GM23338 (cell line): Measurements from ENCODE around the gene ITIH4. TPM values are rescaled to one million over a fixed set of nuclear protein-coding genes. Genes with fewer than 3 reads are reported as not detected.

Experiments
- ATAC-seq: fragments of 200-7000 bp; cut with Tn5 transposase; 3 replicates; pipeline ENCODE4 v1.9.1; 2020
- DNase-seq: peaks from one replicate; pipeline ENCODE4 v3.0.0-alpha.2; 2015; ENCODE audit warnings: low spot score
- H2AFZ ChIP-seq: fragments of 200-600 bp; sonication (generic); 2 replicates; pipeline ENCODE4 v1.8.0; 2016; ENCODE audit warnings: antibody characterized with exemption, mild to moderate bottlenecking, moderate library complexity
- H3F3A ChIP-seq: fragments of 200-600 bp; sonication (generic); replicated peaks from 2 replicates; pipeline ENCODE4 v1.8.0; 2017; ENCODE audit warnings: antibody characterized with exemption, mixed run types, low read depth
- H3K27ac ChIP-seq: fragments of 200-600 bp; sonication (generic); 2 replicates; pipeline ENCODE4 v1.6.1; 2016; ENCODE audit warnings: low read depth
- H3K27me3 ChIP-seq: fragments of 200-600 bp; sonication (generic); 2 replicates; pipeline ENCODE4 v1.8.0; 2016; ENCODE audit warnings: mild to moderate bottlenecking, mixed run types, moderate library complexity; ENCODE audit not compliant: insufficient read depth
- H3K36me3 ChIP-seq: fragments of 200-600 bp; sonication (generic); 2 replicates; pipeline ENCODE4 v1.8.0; 2016; ENCODE audit warnings: mild to moderate bottlenecking; ENCODE audit not compliant: insufficient read depth
- H3K4me1 ChIP-seq: fragments of 200-600 bp; sonication (generic); 2 replicates; pipeline ENCODE4 v1.8.0; 2016; ENCODE audit warnings: mild to moderate bottlenecking, moderate library complexity; ENCODE audit not compliant: insufficient read depth
- H3K4me2 ChIP-seq: fragments of 200-600 bp; sonication (generic); 2 replicates; pipeline ENCODE4 v1.7.1; 2017; ENCODE audit warnings: mixed run types
- H3K4me3 ChIP-seq: fragments of 200-600 bp; sonication (generic); 2 replicates; pipeline ENCODE4 v1.6.1; 2016; ENCODE audit warnings: mixed run types
- H3K79me2 ChIP-seq: fragments of 200-600 bp; sonication (generic); replicated peaks from 2 replicates; pipeline ENCODE4 v1.8.0; 2017; ENCODE audit warnings: mild to moderate bottlenecking; ENCODE audit not compliant: insufficient read depth
- H3K9me2 ChIP-seq: fragments of 200-600 bp; sonication (generic); 2 replicates; pipeline ENCODE4 v1.8.0; 2017; ENCODE audit not compliant: insufficient read depth
- H4K20me1 ChIP-seq: fragments of 200-600 bp; sonication (generic); replicated peaks from 2 replicates; pipeline ENCODE4 v1.8.0; 2017; ENCODE audit warnings: mild to moderate bottlenecking; ENCODE audit not compliant: insufficient read depth
- H3K27ac Mint-ChIP-seq: 2 replicates; pipeline ENCODE4 v1.8.0; 2020; ENCODE audit warnings: inconsistent platforms, mild to moderate bottlenecking, moderate library complexity, mixed read lengths
- H3K27me3 Mint-ChIP-seq: 3 replicates; pipeline ENCODE4 v1.8.0; 2022; ENCODE audit warnings: low read depth, mild to moderate bottlenecking, moderate library complexity, mixed read lengths, inconsistent platforms; ENCODE audit not compliant: insufficient read depth, poor library complexity
- H3K36me3 Mint-ChIP-seq: 3 replicates; pipeline ENCODE4 v1.8.0; 2021; ENCODE audit warnings: low read depth, mild to moderate bottlenecking, inconsistent platforms, moderate library complexity, mixed read lengths
- H3K4me1 Mint-ChIP-seq: 3 replicates; pipeline ENCODE4 v1.8.0; 2020; ENCODE audit warnings: mild to moderate bottlenecking, inconsistent platforms, mixed read lengths
- H3K4me3 Mint-ChIP-seq: 3 replicates; pipeline ENCODE4 v1.8.0; 2021; ENCODE audit warnings: moderate library complexity, mild to moderate bottlenecking, inconsistent platforms, mixed read lengths
- H3K9me3 Mint-ChIP-seq: 3 replicates; pipeline ENCODE4 v1.8.0; 2020; ENCODE audit warnings: moderate library complexity, mild to moderate bottlenecking, inconsistent platforms, mixed read lengths
- CTCF ChIP-seq, 2 experiments: fragments of 200-600 bp in 1 of 2; sonication (generic) in 1 of 2; conservative IDR thresholded peaks; 2 replicates each; pipeline versions ENCODE4 v1.5.1 to v1.6.1; 2016 to 2017; ENCODE audit warnings: antibody characterized with exemption in 2 of 2, low read depth in 2 of 2, mild to moderate bottlenecking in 2 of 2, moderate library complexity in 1 of 2
- ETS1 ChIP-seq: IDR thresholded peaks from 2 replicates; pipeline ENCODE4 v1.6.1; 2016; ENCODE audit warnings: antibody characterized with exemption
- EZH2 ChIP-seq: fragments of 200-600 bp; sonication (generic); IDR thresholded peaks from one replicate; pipeline ENCODE4 v1.8.0; 2017; ENCODE audit warnings: antibody characterized with exemption, mild to moderate bottlenecking, low read depth; ENCODE audit not compliant: unreplicated experiment
- EZH2phosphoT487 ChIP-seq: fragments of 200-600 bp; sonication (generic); IDR thresholded peaks from one replicate; pipeline ENCODE4 v1.8.1; 2018; ENCODE audit warnings: antibody characterized with exemption; ENCODE audit not compliant: unreplicated experiment
- JUNB ChIP-seq: IDR thresholded peaks from one replicate; pipeline ENCODE4 v1.6.1; 2016; ENCODE audit warnings: antibody characterized with exemption; ENCODE audit not compliant: unreplicated experiment
- NANOG ChIP-seq: IDR thresholded peaks from 2 replicates; pipeline ENCODE4 v1.6.1; 2016; ENCODE audit warnings: antibody characterized with exemption, borderline replicate concordance
- POLR2AphosphoS5 ChIP-seq: IDR thresholded peaks from 2 replicates; pipeline ENCODE4 v1.6.1; 2016; ENCODE audit warnings: antibody characterized with exemption, low read depth
- REST ChIP-seq: IDR thresholded peaks from one replicate; pipeline ENCODE4 v1.6.1; 2018; ENCODE audit warnings: antibody characterized with exemption; ENCODE audit not compliant: unreplicated experiment
- STAT1 ChIP-seq: IDR thresholded peaks from one replicate; pipeline ENCODE4 v1.6.1; 2016; ENCODE audit warnings: antibody characterized with exemption; ENCODE audit not compliant: unreplicated experiment
- ZNF331 ChIP-seq: fragments of 250-450 bp; sonication (Bioruptor Pico); IDR thresholded peaks from 2 replicates; pipeline ENCODE4 v1.5.0; 2020; ENCODE audit warnings: low read depth, mild to moderate bottlenecking, moderate library complexity
- polyA plus RNA-seq: library from polyadenylated mRNA; unstranded; fragments of >200 nt; fragmentation: Nextera tagmentation; extraction: Ambion mirVana; gene quantifications from 2 replicates; pipeline ENCODE4 v1.2.1, GENCODE V29; 2016
- total RNA-seq: library from RNA; depleted of rRNA; stranded (reverse); fragments of >200 nt; shearing (Covaris generic); gene quantifications from 2 replicates; pipeline ENCODE4 v1.2.3, GENCODE V29; 2014

ITIH4 gene
- total and polyA plus RNA-seq, 2 experiments from 2014 or later = 0.82 to 1.4 TPM

GRCh38 chr3:52783211-52783555 lies 47.3 kb downstream of the ITIH4 start:
- no peak overlapping the region for H2AFZ ChIP-seq
- no peaks in the 10 kb centered on the region for H3K36me3 ChIP-seq
- H3K4me1 ChIP-seq = no peaks in the 10 kb centered on the region
- no peaks in the 10 kb centered on the region for H4K20me1 ChIP-seq
- no peaks in the 10 kb centered on the region for H3K79me2 ChIP-seq
- TF ChIP-seq POLR2AphosphoS5 (no peak), CTCF (conservative IDR thresholded peaks at IDR 0.05; ENCODE audit: low read depth in 2 of 2) (no peak), ZNF331 (CRISPR knock-in tag) (no peak), JUNB (no peak), EZH2 (no peak), EZH2phosphoT487 (no peak), NANOG (no peak), REST (no peak), STAT1 (no peak)
- DNase-seq (no peak), ATAC-seq (no peak)
- Mint-ChIP-seq H3K36me3 (no peaks in the 10 kb centered on the region; the same call in 2 of the 3 replicates), H3K4me1 (peaks cover 12% of the 10 kb centered on the region), H3K9me3 (peaks cover 2% of the 10 kb centered on the region; the same call in 1 of the 3 replicates), H3K27me3 (peaks cover 18% of the 10 kb centered on the region), H3K4me3 (no peak overlapping the region), H3K27ac (no peak overlapping the region)
- no peaks in the 10 kb centered on the region for H3F3A ChIP-seq
- H3K27me3 ChIP-seq = no peaks in the 10 kb centered on the region
- H3K27ac ChIP-seq = no peak overlapping the region
- H3K9me2 ChIP-seq = peaks cover 6% of the 10 kb centered on the region; the same call in 1 of the 2 replicates
- H3K4me3 ChIP-seq = no peak overlapping the region
- no peak overlapping the region for H3K4me2 ChIP-seq

- Mint-ChIP-seq H3K4me1 (peaks cover 12% of the 10 kb centered on the region), H3K27me3 (peaks cover 14% of the 10 kb centered on the region), H3K36me3 (no peaks in the 10 kb centered on the region; the same call in 2 of the 3 replicates), H3K4me3 (no peak overlapping the region), H3K27ac (no peak overlapping the region), H3K9me3 (peaks cover 2% of the 10 kb centered on the region; the same call in 1 of the 3 replicates)
- Histone ChIP-seq H3K36me3 (no peaks in the 10 kb centered on the region), H3K79me2 (no peaks in the 10 kb centered on the region), H3K4me2 (no peak overlapping the region), H3K4me3 (no peak overlapping the region), H3K27ac (no peak overlapping the region), H2AFZ (no peak overlapping the region), H3K9me2 (peaks cover 6% of the 10 kb centered on the region; the same call in 1 of the 2 replicates), H3K27me3 (no peaks in the 10 kb centered on the region), H3F3A (no peaks in the 10 kb centered on the region), H3K4me1 (no peaks in the 10 kb centered on the region), H4K20me1 (no peaks in the 10 kb centered on the region)
- ATAC-seq (no peak; the same call in none of the 3 replicates), DNase-seq (no peak)
- TF ChIP-seq NANOG = no peak
- TF ChIP-seq EZH2 = no peak
- no peak for TF ChIP-seq CTCF (conservative IDR thresholded peaks at IDR 0.05; ENCODE audit: low read depth in 2 of 2)
- no peak for TF ChIP-seq REST
- no peak for TF ChIP-seq JUNB
- no peak for TF ChIP-seq POLR2AphosphoS5
- TF ChIP-seq ETS1 = no peak
Observed at GRCh38 chr3:52782412-52783210, 47.9 kb downstream of the ITIH4 start.
